Activated naive CD4-positive, alpha-beta T cell treated with anti-CD3 and anti-CD28 coated beads, Interleukin-2, amount 10 ng/mL, durations not matched to agents 7 days and 5 days (primary cell): Measurements from ENCODE around the gene LPIN1.
A peak's percentile ranks its signal among the peaks of the same experiment; 100 is the strongest.

ENCODE experiments used
- CTCF ChIA-PET: fragments of 350-600 bp; sonication (Branson Sonifier 250); formaldehyde crosslinking; loops from one replicate; lab custom pipeline; 2021; ENCODE audit warnings: antibody characterized with exemption; lab: Charles Lee
- DNase-seq: peaks from one replicate; pipeline ENCODE4 v3.0.0-alpha.2; 2020
- H3K27ac Mint-ChIP-seq: one replicate; pipeline ENCODE4 v1.8.0; 2021; ENCODE audit warnings: mild to moderate bottlenecking, moderate library complexity, mixed read lengths
- H3K27me3 Mint-ChIP-seq: one replicate; pipeline ENCODE4 v1.8.0; 2021; ENCODE audit warnings: mild to moderate bottlenecking, mixed read lengths
- H3K36me3 Mint-ChIP-seq: one replicate; pipeline ENCODE4 v1.8.0; 2021; ENCODE audit warnings: mixed read lengths
- H3K4me1 Mint-ChIP-seq: one replicate; pipeline ENCODE4 v1.8.0; 2021; ENCODE audit warnings: mixed read lengths
- H3K4me3 Mint-ChIP-seq: one replicate; pipeline ENCODE4 v1.8.0; 2021; ENCODE audit warnings: mild to moderate bottlenecking, moderate library complexity, mixed read lengths
- H3K9me3 Mint-ChIP-seq: one replicate; pipeline ENCODE4 v1.8.0; 2021; ENCODE audit warnings: mixed read lengths

The LPIN1 gene

DNA sequence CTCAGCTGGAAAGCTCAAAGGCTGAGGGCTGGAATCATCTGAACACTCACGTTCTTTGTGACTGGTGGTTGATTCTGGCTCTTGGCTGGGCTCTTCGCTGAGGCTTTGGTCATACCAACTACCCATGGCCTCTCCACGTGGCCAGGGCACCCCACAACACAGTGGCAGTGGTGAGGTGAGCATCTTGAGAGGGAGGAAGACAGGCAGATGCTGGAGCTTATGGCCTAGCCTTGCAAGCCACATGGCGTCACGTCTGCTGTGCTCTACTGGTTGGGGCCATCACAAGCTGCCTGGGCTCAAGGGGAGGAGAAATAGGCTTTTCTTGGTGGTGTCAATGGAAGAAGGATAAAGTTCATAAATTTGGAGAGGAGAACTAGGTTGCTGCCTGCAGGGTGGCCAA, 19.6 kb downstream of the LPIN1 start:
- DNase-seq, result no peak
- Mint-ChIP-seq H3K27ac (peak overlapping the region; percentile 67), H3K4me1 (peaks cover 34% of the 10 kb centered on the region)

DNA sequence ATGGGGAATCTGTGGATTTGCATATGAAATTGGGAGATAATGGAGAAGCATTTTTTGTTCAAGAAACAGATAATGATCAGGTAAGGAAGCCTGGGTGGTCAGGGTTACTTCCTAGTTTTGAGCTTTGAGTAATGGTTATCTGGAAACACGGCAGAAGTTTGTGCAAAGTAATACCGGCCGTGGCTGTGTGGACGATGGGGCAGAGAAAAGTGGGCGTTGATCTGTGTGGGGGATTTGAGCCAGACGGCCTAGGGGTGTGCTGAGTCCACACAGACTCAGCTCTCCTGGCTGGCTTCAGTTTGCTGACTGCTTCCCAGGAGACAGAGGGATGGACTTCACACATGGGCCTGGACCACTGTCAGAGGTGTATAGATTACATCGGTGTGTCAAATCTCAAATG, 21.3 kb downstream of the LPIN1 start:
- Mint-ChIP-seq H3K27me3 (no peaks in the 10 kb centered on the region), H3K4me1 (peaks cover 19% of the 10 kb centered on the region), H3K36me3 (peaks cover 77% of the 10 kb centered on the region), H3K9me3 (no peaks in the 10 kb centered on the region), H3K27ac (no peak overlapping the region), H3K4me3 (no peak overlapping the region)
- CTCF ChIA-PET, result interaction anchor here (1.0 to 1.4 kb wide), 3 partner anchors 14 to 84 kb away, joined by 3 to 4 read pairs (median 3); no protein-coding TSS in a partner anchor
- DNase-seq, result no peak

More for the DNA sequence above, 19.6 kb downstream of the LPIN1 start:
- H3K4me3 Mint-ChIP-seq, result no peak overlapping the region
- H3K36me3 Mint-ChIP-seq, result peaks cover 70% of the 10 kb centered on the region
- no peaks in the 10 kb centered on the region for H3K9me3 Mint-ChIP-seq
- CTCF ChIA-PET, result interaction anchor here (1.5 to 1.6 kb wide), 3 partner anchors 9 to 78 kb away, joined by 3 to 5 read pairs (median 5); no protein-coding TSS in a partner anchor
- no peaks in the 10 kb centered on the region for H3K27me3 Mint-ChIP-seq

DNA sequence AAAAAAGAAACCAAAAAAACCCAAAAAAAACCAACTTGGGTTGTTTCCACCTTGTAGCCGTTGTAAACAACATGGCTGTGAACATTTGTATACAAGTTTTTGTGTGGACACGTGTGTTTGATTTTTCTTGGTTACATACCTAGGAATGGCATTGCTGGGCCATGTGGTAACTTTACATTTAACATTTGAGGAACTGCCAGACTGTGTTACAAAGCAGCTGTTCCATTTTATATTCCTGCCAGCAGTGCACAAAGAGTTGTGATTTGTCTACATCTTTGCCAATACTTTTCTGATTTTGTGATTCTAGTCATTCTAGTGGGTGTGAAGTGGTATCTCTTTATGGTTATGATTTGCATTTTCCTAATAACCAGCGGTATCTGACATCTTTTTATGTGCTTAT, 22.5 kb downstream of the LPIN1 start:
- CTCF ChIA-PET, result no interaction called here
- H3K9me3 Mint-ChIP-seq, result no peaks in the 10 kb centered on the region
- DNase-seq, result no peak
- H3K27me3 Mint-ChIP-seq, result no peaks in the 10 kb centered on the region
- H3K4me1 Mint-ChIP-seq, result peaks cover 31% of the 10 kb centered on the region
- H3K4me3 Mint-ChIP-seq, result no peak overlapping the region
- no peak overlapping the region for H3K27ac Mint-ChIP-seq
- H3K36me3 Mint-ChIP-seq, result peaks cover 80% of the 10 kb centered on the region

DNA sequence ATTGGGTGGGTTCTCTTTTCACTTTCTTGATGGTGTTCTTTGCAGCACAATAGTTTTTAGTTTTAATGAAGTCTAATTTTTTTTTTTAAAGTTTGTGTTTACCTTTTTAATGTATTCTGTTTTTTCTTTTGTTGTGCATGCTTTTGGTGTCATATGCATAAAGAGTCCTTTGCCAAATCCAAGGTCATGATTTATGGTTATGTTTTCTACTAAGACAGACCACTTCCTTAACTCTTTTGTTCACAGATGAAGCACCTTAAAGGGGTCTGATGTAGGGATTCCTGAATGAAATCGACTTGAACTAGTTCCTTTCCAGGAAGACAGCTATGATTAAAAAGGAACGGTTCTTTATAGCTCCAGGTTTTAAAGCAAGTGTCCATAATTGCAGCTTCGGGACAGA, 23.1 kb downstream of the LPIN1 start:
- DNase-seq, result no peak
- Mint-ChIP-seq H3K9me3 (no peaks in the 10 kb centered on the region), H3K36me3 (peaks cover 81% of the 10 kb centered on the region), H3K4me1 (peaks cover 36% of the 10 kb centered on the region), H3K4me3 (no peak overlapping the region), H3K27ac (no peak overlapping the region), H3K27me3 (no peaks in the 10 kb centered on the region)
- CTCF ChIA-PET, result no interaction called here

DNA sequence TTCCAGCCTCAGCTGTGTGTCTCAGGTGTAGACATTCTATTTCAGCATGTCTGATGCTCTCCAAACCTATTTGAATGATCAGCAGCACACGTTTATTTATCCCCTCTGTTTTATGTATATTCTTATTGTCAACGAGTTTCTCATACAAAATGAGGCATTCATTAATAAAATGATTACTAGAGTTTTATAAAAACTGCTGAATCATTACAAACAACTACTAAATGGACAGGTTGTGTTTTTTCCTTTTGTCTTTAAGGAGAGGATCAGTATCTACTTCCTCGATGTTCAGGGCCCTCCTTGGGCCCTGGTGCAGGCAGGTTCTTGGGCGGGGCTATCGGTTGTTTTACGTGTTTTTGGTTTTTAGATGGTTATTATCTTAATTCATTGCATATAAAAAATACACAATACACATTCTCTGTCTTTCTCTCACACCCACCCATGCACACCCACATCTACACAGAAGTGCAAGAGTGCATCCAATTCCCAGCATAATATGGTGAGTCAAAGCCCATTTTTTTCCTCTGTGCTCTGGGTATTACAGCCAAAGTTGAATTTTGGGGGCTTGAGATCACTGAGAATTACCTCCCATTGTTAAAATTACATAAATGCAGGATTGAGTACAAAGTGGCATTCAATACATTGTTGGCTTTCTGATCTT, 24.2 kb downstream of the LPIN1 start:
- Mint-ChIP-seq H3K27ac (no peak overlapping the region), H3K9me3 (no peaks in the 10 kb centered on the region)
- CTCF ChIA-PET, result interaction anchor here (1.4 to 1.7 kb wide), 3 partner anchors 9 to 78 kb away, joined by 4 to 6 read pairs (median 4); no protein-coding TSS in a partner anchor

DNA sequence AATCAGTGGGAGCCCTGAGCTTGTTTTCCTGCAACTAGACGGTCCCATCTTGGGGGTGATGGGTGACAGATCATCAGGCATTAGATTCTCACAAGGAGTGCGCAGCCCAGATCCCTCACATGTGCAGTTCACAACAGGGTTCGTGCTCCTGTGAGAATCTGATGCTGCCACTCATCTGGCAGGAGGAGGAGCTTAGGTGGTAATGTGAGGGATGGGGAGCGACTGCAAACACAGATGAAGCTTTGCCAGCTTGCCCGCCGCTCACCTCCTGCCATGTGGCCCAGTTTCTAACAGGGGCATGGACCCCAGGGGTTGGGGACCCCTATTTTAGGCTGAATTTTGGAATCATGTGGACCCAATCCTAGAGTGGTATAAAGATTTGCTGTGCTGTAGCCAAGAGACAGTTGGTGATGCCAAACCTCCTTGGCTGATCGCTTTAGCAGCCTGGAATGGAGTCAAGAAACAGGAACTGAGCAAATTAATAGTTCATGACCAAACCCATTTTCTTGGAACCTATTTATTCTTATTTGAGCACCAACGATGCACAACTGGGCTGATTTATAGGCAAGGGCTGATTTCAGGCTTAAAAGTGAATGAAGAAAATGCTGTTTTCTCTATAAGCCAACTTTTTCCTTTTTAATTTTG, 25.7 kb downstream of the LPIN1 start:
- Mint-ChIP-seq H3K4me3 (no peak overlapping the region), H3K4me1 (peaks cover 44% of the 10 kb centered on the region), H3K9me3 (no peaks in the 10 kb centered on the region), H3K27ac (no peak overlapping the region), H3K36me3 (peaks cover 65% of the 10 kb centered on the region), H3K27me3 (no peaks in the 10 kb centered on the region)
- CTCF ChIA-PET, result interaction anchor here (1.4 to 1.7 kb wide), 3 partner anchors 8 to 79 kb away, joined by 4 to 6 read pairs (median 4); no protein-coding TSS in a partner anchor
- no peak for DNase-seq

More for the DNA sequence above, 24.2 kb downstream of the LPIN1 start:
- H3K27me3 Mint-ChIP-seq, result no peaks in the 10 kb centered on the region
- H3K4me1 Mint-ChIP-seq, result peaks cover 40% of the 10 kb centered on the region
- peaks cover 77% of the 10 kb centered on the region for H3K36me3 Mint-ChIP-seq
- no peak for DNase-seq
- no peak overlapping the region for H3K4me3 Mint-ChIP-seq

DNA sequence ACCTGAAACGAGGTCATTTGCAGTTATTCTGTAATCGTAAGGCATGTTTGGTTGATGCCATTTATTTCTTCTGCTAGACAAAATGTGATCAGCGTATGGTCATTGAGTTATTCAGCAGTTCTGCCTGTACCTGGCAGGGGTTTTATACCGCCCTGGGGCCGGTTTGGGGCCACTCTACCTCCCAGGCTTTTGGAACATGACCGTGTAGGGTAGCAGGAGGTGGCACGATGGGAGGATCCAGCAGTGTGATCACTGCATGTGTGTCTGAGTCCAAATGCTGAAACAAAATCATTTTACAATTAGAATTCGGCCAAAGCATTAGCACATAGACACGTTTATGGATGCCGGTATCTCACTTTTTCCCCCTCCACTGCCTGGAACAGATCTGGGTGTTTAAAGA, 26.7 kb downstream of the LPIN1 start:
- Mint-ChIP-seq H3K27me3 (no peaks in the 10 kb centered on the region), H3K9me3 (no peaks in the 10 kb centered on the region), H3K36me3 (peaks cover 67% of the 10 kb centered on the region), H3K4me3 (no peak overlapping the region), H3K27ac (peak overlapping the region; percentile 89), H3K4me1 (peaks cover 54% of the 10 kb centered on the region)
- DNase-seq, result no peak
- CTCF ChIA-PET, result interaction anchor here (1.2 kb wide), 1 partner anchor 12 kb away, joined by 4 read pairs; no protein-coding TSS in a partner anchor

DNA sequence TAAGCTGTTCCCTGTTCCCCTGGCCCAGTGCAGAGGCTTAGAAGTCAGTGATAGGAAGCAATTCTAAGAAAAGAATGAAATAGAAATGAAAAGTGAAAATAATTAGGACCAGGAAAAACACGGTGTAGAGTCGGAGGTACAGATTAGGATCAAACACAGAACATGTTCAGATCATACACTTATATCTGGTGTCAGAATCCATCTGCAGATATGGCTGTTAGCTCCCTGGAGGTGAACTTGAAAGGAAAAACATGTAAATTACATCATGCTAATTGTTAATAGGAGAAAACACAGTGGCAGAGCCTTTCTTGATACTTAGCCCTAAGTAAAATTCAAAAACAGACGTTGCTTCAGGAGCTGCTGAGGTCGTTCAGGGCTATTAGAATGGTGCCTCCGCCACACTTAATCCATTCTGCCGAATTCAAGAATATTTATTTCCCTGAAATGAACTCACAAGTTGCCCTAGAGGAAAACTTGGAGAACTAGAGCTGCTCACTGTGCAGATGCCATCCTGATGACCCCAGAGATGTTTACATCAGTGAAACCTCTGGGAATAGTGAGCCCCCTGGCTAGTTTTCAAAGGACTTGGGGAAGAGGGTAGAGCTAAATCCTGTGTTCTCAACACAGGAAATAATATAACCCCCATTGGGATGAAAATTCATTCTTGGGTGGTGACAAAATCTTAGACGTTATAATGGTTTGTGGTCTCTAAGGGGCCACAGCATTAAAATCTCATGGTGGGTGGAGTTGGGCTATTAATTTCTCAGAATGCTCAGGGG, 27.5 kb downstream of the LPIN1 start:
- CTCF ChIA-PET, result interaction anchor here (0.8 to 1.9 kb wide), 7 partner anchors 9 to 35 kb away, joined by 3 to 6 read pairs (median 4); no protein-coding TSS in a partner anchor
- Mint-ChIP-seq H3K36me3 (peaks cover 68% of the 10 kb centered on the region), H3K27ac (peak overlapping the region; percentile 89), H3K9me3 (no peaks in the 10 kb centered on the region), H3K4me1 (peaks cover 62% of the 10 kb centered on the region), H3K27me3 (no peaks in the 10 kb centered on the region), H3K4me3 (no peak overlapping the region)
- DNase-seq, result no peak

DNA sequence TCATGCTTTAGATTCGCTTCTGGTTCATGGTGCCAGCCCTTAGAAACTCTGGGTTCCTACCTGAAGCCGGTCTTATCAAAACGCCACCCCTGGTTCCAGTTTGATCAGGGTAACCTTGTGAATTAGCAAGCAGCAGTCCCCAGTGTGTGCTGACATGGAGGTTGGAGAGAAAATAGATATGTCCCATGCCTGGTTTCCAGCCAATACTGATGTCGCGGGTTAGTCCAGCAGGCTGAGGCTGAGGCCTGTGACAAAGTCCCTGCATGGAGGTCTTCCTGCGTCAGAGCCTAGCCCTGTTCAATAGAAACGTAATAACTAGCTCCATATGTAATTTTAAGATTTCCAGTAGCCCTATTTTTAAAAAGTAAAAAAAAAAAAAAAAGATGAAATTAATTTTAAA, 28.2 kb downstream of the LPIN1 start:
- Mint-ChIP-seq H3K27ac (peak overlapping the region; percentile 89), H3K9me3 (no peaks in the 10 kb centered on the region), H3K4me3 (no peak overlapping the region), H3K27me3 (no peaks in the 10 kb centered on the region), H3K36me3 (peaks cover 67% of the 10 kb centered on the region), H3K4me1 (peaks cover 66% of the 10 kb centered on the region)
- DNase-seq, result no peak
- CTCF ChIA-PET, result interaction anchor here (0.7 to 1.9 kb wide), 6 partner anchors 9 to 94 kb away, joined by 3 to 6 read pairs (median 4); no protein-coding TSS in a partner anchor

DNA sequence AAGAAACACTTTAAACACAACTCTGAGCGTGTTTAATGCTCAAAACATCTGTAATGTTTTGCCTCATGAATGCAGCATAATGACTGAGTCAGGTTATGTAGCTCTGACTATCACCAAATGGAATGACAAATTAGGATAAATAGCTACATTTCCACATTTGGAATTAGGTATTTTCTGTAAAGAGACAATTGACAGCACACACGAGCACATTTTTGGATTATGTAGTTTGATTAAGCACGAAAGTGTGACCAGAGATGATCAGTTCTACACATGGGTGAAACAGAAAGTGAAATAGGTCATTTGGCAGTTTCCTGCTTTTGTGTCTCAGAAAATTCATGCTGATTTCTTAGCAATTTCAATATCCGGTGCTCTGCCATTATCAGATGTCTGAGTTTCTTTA, 29.0 kb downstream of the LPIN1 start:
- Mint-ChIP-seq H3K27ac (peak overlapping the region; percentile 89), H3K9me3 (no peaks in the 10 kb centered on the region), H3K36me3 (peaks cover 70% of the 10 kb centered on the region), H3K4me3 (peak overlapping the region; percentile 43), H3K27me3 (no peaks in the 10 kb centered on the region), H3K4me1 (peaks cover 68% of the 10 kb centered on the region)
- DNase-seq, result no peak
- CTCF ChIA-PET, result interaction anchor here (0.7 to 1.9 kb wide), 5 partner anchors 10 to 95 kb away, joined by 3 to 6 read pairs (median 5); no protein-coding TSS in a partner anchor

DNA sequence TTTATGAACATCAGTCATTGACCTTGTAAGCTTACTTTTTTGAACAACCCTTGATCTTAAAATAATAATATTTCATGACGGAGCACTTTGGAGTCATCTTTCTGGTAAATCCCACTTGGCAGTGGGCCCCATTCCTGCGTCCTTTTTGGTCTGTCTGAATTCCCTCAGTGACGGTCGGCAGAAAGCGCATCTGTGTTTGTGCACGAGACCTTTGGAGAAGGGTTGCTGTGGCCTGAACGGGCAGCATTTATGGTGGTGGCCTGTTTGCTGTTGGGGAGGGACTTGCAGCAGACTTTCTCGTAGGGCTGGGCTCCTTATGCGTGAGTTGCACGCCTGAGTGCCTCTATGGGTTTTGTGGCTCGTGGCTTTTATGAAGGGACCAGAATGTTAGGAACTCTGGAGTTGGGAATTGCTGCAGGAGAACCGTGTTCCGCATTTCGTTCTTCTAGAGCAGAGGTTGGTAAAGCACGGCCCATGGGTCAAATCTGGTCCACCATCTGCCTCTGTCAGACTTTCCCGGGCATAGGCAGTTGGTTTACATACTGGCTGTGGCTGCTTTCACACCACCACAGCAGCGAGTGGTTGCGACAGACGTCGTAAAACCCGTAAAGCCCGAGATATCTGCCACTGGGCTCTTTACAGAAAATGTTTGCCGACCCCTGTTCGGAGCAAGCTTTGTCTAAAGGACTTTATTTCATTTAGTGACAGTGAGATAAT, 30.8 kb downstream of the LPIN1 start:
- DNase-seq, result no peak
- Mint-ChIP-seq H3K27me3 (no peaks in the 10 kb centered on the region), H3K27ac (no peak overlapping the region), H3K9me3 (no peaks in the 10 kb centered on the region), H3K4me1 (peaks cover 65% of the 10 kb centered on the region), H3K4me3 (no peak overlapping the region), H3K36me3 (peaks cover 67% of the 10 kb centered on the region)
- CTCF ChIA-PET, result interaction anchor here (1.9 to 13.3 kb wide), 4 partner anchors 13 to 88 kb away, joined by 6 to 362 read pairs (median 176); partner anchors contain the start of gene LPIN1

DNA sequence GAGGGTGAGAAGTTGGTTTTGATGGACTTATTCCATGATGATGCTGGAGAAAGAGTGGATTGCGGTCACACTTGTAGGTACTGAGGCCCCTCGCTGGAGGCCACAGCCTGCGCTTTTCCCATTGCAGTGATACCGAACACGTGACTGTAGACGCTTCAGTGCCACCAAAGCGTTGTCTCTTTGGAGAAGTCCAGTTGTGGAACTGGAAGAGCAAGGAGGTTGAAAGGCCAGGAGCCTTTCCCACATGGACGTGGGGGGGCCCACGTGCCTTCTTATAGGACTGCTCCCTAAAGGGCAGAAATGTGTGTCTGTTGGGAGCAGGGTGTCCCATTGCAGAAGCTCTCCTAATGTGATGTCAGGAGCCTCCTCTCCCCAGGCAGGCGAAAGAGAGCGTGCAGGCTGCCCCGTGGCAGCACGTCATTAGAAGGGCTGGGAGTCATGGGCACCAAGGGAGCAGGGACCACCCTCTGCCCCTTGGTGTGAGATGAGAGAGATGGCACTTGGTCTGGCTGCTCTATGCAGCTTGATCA, 31.5 kb downstream of the LPIN1 start:
- H3K36me3 Mint-ChIP-seq, result peaks cover 66% of the 10 kb centered on the region
- peak overlapping the region; percentile 68 for H3K27ac Mint-ChIP-seq
- DNase-seq, result no peak
- no peak overlapping the region for H3K4me3 Mint-ChIP-seq
- H3K4me1 Mint-ChIP-seq, result peaks cover 64% of the 10 kb centered on the region
- H3K27me3 Mint-ChIP-seq, result no peaks in the 10 kb centered on the region
- H3K9me3 Mint-ChIP-seq, result no peaks in the 10 kb centered on the region
- CTCF ChIA-PET, result interaction anchor here (1.8 to 13.3 kb wide), 5 partner anchors 14 to 89 kb away, joined by 4 to 362 read pairs (median 67); partner anchors contain the start of gene LPIN1

DNA sequence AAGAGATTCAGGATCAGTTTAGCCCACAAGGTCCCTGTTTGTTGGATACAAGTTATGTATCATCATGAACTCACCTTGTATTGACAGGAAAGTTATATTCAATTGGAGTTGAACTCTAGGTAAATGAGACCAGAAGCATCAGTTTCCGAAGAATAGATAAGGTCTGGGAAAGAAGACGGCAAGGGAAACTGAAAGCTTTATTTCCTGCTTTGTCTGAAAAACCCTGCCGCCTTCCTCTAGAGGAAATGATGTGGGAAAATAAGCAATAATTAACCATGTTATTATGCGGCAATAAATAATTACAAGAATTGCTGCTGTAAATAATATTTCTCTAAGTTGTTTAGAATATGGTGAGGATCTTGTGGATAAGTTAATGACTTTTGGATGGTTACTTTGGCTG, 32.0 kb downstream of the LPIN1 start:
- H3K27ac Mint-ChIP-seq, result peak overlapping the region; percentile 68
- peaks cover 59% of the 10 kb centered on the region for H3K4me1 Mint-ChIP-seq
- CTCF ChIA-PET, result interaction anchor here (1.8 to 13.3 kb wide), 5 partner anchors 14 to 89 kb away, joined by 4 to 362 read pairs (median 67); partner anchors contain the start of gene LPIN1
- H3K36me3 Mint-ChIP-seq, result peaks cover 64% of the 10 kb centered on the region
- no peaks in the 10 kb centered on the region for H3K27me3 Mint-ChIP-seq
- no peaks in the 10 kb centered on the region for H3K9me3 Mint-ChIP-seq
- DNase-seq, result no peak
- peak overlapping the region; percentile 46 for H3K4me3 Mint-ChIP-seq
